ENCODE measurements around the gene CAMK1D.

Gene CAMK1D

GRCh38 chr10:12872577-12872976, 523.2 kb downstream of the CAMK1D start:
- in situ Hi-C loops (cut with HindIII; ENCODE audit: low pct_ligation_motif_present, low pct_unique_long_range_greater_than_20kb, low sequenced_read_pairs): no loop called here
- DNase-seq: no peak

- in situ Hi-C loops (cut with HindIII; ENCODE audit: low pct_ligation_motif_present, low pct_unique_long_range_greater_than_20kb, low sequenced_read_pairs): no loop called here
- no peak for DNase-seq
Observed at GRCh38 chr10:12873172-12873571, 523.8 kb downstream of the CAMK1D start.

GRCh38 chr10:12874501-12874900, 525.2 kb downstream of the CAMK1D start:
- in situ Hi-C loops (cut with HindIII; ENCODE audit: low pct_ligation_motif_present, low pct_unique_long_range_greater_than_20kb, low sequenced_read_pairs): no loop called here
- no peak for DNase-seq

- no peak for DNase-seq
- in situ Hi-C loops (cut with HindIII; ENCODE audit: low pct_ligation_motif_present, low pct_unique_long_range_greater_than_20kb, low sequenced_read_pairs): no loop called here
Observed at GRCh38 chr10:12875100-12875499, 525.8 kb downstream of the CAMK1D start.

GRCh38 chr10:12876266-12876665, 526.9 kb downstream of the CAMK1D start:
- in situ Hi-C loops (cut with HindIII; ENCODE audit: low pct_ligation_motif_present, low pct_unique_long_range_greater_than_20kb, low sequenced_read_pairs): no loop called here
- no peak for DNase-seq

GRCh38 chr10:12877150-12877549, 527.8 kb downstream of the CAMK1D start:
- in situ Hi-C loops (cut with HindIII; ENCODE audit: low pct_ligation_motif_present, low pct_unique_long_range_greater_than_20kb, low sequenced_read_pairs): no loop called here
- no peak for DNase-seq

GRCh38 chr10:12880423-12880822, 531.1 kb downstream of the CAMK1D start:
- no peak for DNase-seq
- in situ Hi-C loops (cut with HindIII; ENCODE audit: low pct_ligation_motif_present, low pct_unique_long_range_greater_than_20kb, low sequenced_read_pairs): no loop called here

- in situ Hi-C loops (cut with HindIII; ENCODE audit: low pct_ligation_motif_present, low pct_unique_long_range_greater_than_20kb, low sequenced_read_pairs): no loop called here
- DNase-seq: no peak
Observed at GRCh38 chr10:12884851-12885250, 535.5 kb downstream of the CAMK1D start.
